PC-3 (cell line): ENCODE results near the gene CNTN1.

Source experiments
- EZH2 ChIP-seq: fragments of 300-600 bp; sonication (generic); IDR thresholded peaks from one replicate; pipeline ENCODE4 v1.6.1; 2017; ENCODE audit warnings: antibody characterized with exemption, mild to moderate bottlenecking, low read length; ENCODE audit not compliant: unreplicated experiment
- EZH2phosphoT487 ChIP-seq: fragments of 300-600 bp; sonication (generic); IDR thresholded peaks from 2 replicates; pipeline ENCODE4 v1.6.1; 2018; ENCODE audit warnings: mild to moderate bottlenecking, antibody characterized with exemption, low read length, borderline replicate concordance
- TF ChIP-seq, protein P1 (sequence below): fragments of 300-600 bp; sonication (generic); conservative IDR thresholded peaks from 2 replicates; pipeline ENCODE4 v1.5.1; 2017; ENCODE audit warnings: antibody characterized with exemption, low read depth, mild to moderate bottlenecking, low read length

DNA sequence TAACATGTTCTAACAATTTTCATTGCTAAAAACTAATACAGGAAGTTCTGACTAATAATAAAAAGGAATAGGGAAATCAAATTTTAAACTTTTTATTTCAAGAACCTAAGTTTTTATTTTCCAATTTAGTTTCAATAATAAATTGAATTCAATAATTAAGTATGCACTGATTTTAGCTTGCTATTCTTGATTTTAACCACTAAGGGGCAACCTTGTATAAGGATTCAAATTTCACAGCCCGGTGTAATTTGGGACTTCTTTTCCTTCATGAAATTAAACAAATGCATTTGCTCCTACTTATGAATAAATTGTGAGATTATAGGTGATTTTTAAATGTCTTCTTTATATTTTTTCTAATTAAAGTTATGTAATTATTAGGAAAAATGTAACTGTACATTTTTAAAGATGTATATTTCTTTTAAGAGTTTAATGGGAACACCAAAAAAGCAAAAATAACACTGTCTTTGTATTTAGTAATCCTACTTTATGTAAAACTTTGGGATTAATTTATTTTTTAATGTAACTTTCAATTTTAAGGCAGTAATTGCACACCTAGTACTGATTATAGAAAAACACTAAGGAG, 254.5 kb downstream of the CNTN1 start:
- TF ChIP-seq, protein P1, sequence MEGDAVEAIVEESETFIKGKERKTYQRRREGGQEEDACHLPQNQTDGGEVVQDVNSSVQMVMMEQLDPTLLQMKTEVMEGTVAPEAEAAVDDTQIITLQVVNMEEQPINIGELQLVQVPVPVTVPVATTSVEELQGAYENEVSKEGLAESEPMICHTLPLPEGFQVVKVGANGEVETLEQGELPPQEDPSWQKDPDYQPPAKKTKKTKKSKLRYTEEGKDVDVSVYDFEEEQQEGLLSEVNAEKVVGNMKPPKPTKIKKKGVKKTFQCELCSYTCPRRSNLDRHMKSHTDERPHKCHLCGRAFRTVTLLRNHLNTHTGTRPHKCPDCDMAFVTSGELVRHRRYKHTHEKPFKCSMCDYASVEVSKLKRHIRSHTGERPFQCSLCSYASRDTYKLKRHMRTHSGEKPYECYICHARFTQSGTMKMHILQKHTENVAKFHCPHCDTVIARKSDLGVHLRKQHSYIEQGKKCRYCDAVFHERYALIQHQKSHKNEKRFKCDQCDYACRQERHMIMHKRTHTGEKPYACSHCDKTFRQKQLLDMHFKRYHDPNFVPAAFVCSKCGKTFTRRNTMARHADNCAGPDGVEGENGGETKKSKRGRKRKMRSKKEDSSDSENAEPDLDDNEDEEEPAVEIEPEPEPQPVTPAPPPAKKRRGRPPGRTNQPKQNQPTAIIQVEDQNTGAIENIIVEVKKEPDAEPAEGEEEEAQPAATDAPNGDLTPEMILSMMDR = peak; percentile 73
- TF ChIP-seq EZH2 (no peak), EZH2phosphoT487 (no peak)
